DMS53 treated with DMSO at 0.1 percent for 48 hours (cell line): ENCODE results near the gene KIAA0513.
"Not testable (repeated sequence)": the region's sequence is repeated elsewhere in the genome, so short reads cannot be mapped to it uniquely, and the experiment has no call there.

ENCODE experiments used
- DNase-seq: peaks from one replicate; lab custom pipeline; 2025; ENCODE audit not compliant: unreplicated experiment; lab: John Stamatoyannopoulos, UW

Gene KIAA0513

DNA sequence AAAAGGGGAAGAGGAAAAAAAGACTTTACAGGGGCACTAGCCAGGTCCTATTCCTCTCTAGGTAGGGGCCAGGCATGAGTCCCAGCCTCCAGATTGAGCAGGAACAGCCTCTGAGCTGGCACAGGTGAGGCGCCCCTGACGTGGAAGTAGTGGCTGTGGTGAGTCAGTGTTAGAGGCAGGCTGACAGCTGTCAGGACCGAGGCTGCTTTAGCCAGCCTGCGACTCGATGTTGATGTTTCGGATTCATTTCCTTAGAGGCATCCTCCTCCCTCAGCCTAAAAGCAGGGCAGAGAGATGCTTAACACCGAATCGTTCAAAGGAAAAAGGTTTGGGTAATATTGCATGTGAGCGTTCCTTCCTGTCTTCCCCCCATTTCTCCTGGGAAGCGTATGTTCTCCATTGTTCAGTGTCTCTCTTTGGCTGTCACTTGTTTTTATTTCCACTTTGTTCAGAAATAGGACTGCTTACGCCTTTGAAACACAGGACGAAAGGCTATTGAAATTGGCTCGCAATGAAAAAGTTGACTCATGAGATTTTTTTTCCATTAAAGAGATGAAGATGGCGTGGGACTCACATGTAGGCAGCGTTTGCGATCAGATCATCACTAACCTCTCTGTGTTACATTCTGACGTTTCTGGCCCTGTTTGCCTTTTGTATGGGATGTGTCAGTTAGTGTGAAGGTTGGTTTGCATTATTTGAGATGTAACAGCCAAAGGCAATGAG, 1.3 kb downstream of the KIAA0513 start:
- peak; percentile 51 for DNase-seq

DNA sequence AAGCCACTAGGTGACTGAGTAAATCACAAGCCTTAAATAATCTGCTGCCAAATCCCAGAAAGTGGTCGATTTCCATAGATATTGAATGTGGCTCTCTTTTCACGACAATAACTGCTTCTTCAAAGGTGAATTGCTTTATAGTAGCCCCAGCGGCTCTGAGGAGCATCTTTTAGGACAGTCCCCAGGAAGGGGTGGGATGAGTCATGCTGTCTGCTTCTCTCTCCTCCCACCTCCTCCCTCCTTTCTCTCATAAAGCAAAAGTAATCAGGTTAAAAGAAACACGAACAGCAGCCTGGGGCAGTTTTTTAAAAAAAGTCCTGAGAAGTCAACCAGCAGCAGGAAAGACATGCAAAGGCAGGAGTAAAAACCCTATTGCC, 1.8 kb downstream of the KIAA0513 start:
- no peak for DNase-seq

GRCh38 chr16:85029981-85030401, 2.4 kb downstream of the KIAA0513 start:
- no peak for DNase-seq

DNA sequence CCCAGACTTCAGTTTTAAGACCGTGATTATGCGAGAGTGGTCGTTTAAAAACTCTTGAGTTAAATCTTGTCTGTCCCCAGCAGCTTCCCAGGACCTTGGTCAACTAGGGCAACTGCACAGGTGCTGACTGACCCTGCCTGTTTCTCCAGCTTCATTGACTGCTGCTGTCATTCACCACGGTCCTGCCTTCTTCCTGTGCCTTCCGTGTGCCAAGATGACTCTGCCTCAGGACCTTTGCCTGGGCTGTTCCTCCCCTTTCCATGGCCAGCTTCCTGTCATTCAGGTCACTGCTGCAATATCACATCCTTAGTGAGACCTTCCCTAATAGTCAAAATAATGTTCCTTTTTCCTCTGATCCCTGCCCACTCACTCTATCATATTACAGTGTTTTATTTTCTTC, 3.9 kb downstream of the KIAA0513 start:
- DNase-seq: no peak

- DNase-seq: not testable (repeated sequence)
Observed at GRCh38 chr16:85032187-85032586, 4.6 kb downstream of the KIAA0513 start.

- no peak for DNase-seq
Observed at GRCh38 chr16:85033171-85033570, 5.6 kb downstream of the KIAA0513 start.

DNA sequence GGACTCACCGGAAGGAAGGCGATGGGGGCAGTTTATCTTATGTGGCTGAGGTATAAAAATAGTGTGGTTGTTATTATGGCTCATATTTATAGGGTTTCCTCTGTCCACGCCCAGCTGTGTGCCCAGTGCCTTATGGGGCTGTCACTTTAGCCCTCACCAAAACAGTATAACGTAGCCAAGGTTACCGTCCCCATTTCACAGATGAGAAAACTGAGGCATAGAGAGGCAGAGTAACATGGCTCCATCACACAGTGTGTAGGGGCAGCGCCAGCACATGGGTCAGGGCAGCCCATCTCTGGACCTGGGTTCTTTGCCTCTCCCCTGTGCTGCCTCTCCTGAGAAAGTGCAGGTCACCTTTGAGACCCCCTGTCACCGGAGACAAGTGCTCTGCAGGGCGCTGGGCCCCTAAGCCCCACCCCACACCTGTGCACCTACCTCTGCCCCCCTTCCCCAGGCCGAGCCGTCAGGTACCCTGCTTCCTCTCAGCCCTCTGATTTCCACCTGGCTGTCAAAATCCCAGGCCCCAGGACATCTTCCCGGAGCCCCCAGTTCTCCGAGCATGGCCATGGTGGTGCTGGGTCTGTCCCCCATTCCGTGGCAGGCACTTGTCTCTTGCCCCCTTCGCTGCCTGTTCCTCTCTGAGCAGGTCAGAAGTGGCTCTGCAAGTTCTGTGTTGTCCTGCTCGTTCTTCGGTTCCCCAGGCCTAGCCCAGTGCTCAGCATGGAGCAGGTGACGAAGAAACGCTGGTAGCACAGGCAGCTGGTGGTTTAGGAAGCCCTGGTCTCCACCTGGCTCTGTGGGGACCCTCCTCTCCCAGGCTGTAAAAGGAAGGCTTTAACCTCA, 7.2 kb downstream of the KIAA0513 start:
- no peak for DNase-seq

DNA sequence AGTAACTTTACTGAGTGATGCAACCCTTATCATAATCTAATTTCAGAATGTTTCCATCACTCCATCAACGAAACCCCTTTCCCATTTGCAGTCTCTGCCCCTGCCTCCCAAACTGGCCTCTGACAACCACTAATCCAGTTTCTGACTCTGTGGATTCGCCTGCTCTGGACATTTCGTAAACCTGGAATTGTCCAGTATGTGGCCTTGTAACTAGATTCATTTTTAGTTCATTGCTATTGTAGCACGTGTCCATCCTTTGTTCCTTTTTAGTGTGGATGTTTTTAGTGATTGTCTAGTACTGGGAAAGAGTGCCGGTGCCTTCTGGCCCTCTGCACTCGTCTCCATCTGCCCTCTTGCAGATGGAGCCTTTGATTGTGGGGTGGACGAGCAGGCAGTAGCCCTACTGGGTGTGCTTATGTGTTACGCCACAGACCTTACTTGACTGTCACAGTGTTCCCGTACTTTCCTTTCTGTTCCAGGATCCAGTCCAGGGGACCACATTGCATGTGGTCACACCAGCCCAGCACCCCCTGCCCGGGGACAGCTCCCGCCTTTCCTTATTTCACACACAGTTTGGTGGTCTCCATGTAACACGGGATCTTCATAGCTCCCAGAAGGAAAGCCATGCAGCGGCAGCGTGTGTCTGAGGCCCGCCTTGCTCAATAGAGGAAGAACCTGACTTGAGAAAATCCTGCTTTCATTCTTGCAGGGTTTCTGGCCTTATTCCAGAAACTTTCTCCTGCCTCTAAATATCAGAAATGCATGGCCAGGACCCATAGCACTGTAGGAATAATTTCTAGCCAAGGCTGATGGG, 8.8 kb downstream of the KIAA0513 start:
- DNase-seq: no peak

- DNase-seq: peak; percentile 79
Observed at GRCh38 chr16:85037050-85037410, 9.4 kb downstream of the KIAA0513 start.

DNA sequence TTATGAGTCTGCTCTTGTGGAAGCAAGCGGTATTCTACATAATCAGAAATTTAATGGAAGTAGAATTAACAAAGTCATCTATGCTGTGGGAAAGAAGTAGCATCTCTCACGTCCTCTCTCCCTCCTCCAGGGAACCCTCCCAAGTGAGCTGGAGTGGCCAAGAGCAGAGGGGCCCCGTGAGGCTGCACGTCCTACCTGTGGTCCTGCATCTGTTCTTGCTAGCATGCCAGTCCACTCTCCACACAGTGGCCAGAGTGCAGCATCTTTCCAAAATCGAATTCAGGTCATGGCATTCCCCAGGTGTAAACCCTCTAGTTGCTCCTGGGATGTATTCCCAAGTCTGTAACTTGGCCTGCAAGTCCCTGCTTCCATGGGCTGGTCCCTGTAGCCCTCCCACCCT, 10.1 kb downstream of the KIAA0513 start:
- no peak for DNase-seq

DNA sequence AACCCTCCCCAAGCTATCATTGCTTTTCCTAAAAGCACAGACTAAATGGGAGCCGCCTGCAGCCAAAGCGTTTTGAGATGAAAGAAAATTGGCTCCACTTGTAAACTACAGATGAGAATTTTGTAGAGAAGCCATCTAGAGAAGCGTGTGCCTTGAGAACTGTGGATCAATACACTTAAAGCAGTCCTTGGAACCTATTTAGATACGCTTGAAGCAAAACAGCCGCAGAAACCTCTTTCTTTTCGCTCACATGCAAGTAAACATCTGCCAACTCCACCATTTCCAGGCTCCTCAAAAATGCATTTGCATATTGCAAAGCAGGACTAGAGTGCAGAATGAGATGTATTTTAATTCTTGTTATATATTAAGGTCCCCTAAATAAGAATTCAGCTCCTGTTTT, 13.1 kb downstream of the KIAA0513 start:
- DNase-seq: no peak

DNA sequence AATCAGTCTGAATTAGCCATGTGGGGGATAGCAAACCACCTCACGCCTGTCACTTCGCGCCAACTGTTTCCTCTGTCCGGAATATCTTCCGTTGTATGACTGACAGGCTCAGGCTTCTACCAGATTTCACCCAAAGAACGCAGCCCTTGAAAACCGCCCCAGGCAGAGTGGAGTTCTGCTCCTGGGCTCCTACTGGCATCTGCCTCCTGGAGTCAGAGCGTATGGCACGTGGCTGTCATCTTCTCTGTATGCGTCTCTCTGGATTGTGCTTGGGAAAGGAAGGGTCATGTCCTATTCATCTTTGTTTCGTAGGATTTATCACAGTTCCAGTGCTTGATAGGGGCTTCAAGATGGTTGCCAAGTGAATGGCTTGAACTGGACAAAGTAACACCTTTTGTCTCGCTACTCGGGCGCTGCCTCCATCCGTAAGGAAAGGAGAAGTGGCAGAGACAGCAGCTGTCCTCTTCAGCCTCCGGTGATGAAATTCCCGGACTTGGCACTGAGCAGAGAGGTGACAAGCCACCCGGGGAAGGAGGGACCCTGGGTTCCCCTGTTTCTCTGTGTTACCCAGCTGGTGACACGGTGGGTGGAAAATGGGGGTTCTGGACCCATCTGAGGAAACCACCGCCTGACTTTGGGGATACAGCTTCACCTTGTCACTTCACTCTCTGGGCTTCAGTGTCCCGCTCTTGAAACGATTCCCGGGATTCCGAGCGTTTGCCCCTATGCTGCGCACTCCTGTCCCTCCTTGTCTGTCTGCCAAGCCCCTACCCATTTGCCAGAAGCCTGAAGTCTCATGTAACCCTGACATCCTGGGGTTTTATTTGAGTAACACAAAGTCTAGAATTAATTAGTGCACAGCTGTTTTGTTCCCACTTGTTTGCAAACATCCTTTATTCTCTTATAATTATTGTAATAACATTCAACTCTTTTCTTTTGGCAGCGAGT, 13.9 kb downstream of the KIAA0513 start:
- DNase-seq: no peak

DNA sequence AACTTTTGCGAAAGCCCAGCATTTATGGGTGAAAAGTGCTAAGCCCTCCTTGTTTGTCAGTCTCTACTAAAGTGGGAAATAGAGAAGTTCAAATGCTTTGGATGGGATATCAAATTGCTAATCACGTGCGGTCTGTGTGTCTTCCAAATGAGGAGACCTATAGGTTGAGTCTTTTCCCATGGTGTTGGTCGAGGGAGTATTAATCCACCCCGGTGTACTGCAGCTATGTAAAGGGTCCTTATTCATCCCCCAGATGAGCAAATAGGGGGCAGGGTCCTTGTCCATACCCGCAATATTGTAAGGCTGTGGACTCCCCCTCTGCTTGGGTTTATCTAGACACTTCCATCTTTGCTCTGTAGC, 14.6 kb downstream of the KIAA0513 start:
- DNase-seq: no peak

DNA sequence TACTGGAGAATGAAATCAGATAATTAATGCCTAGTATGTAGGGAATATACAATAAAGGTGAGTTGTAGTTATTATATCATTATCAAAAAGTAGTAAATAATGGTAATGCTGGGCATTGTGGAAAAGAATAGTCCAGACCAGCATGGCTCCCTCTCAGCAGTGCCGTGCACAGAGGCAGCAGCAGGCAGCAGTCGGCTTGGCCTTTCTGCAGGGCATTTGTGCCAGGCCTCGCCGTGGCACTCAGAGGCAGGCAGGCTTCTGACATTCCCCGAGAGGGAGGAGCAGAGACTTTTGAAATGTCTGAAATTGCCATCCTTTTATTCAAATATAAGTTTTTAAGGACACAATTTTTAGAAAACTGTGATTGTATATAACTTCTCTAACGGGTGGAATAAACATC, 15.0 kb downstream of the KIAA0513 start:
- DNase-seq: no peak

DNA sequence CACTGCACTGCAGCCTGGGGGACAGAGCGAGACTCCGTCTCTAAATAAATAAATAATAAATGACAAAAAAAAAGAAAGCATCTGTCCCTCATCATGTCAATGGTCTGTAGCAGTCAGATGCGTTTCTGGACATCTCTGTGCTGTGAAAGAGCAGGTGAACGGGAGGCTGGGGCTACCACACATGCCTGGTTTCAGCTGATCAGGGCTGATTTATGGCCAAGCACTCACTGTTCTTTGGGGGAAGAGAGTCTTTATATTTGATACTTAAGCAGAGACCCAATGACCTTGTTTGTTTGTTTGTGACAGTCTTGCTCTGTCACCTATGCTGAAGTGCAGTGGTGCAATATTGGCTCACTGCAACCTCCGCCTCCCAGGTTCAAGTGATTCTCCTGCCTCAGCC, 17.5 kb downstream of the KIAA0513 start:
- no peak for DNase-seq

GRCh38 chr16:85045641-85046471, 18.3 kb downstream of the KIAA0513 start:
- no peak for DNase-seq

GRCh38 chr16:85046472-85046916, 18.9 kb downstream of the KIAA0513 start:
- DNase-seq: no peak

DNA sequence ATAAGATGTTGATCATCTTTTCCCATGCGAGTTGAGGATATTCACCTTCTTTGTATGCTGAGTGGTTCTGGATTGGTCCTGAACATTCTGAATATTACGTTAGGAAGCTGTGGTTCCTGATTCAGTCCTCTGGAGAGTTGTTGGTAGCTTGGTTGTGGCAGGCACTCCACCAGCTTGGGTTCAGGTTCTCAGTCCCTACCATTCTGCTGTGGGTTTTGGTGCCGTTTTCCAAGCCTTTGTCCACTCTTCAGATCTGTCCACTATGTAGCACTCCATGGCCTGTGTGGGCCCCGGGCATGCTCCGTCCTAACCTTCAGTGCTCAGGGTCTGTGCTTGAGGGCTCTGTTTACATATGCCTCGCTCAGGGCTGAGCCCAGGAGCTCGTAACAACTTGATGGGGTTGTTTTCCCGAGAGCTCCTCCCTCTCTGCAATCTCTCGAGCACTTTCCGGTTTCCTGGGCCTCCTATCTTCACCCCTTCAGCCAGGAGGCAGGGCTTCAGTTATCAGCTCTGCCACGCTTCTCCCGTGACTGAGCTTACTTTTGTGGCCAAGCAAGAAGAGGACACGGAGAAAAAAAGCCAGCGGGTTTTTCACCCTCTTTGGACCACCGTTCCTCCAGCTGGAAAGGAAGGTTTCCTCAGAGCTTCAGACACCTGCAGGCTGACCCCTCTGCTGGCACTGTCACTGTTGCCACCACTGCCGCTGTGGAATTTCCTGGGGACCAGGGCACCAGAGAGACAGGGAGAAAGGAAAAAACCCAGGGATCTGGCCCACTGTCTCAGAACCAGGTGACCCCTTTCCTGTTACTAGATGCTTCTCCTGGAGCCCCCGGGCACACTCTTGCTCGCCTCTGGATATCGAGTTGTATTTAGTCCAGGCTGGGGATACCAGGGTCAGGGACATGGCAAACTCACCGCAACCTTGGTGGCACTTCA, 19.6 kb downstream of the KIAA0513 start:
- peak; percentile 3 for DNase-seq
